ENCODE measurements around the gene COLEC11. TPM values are rescaled to one million over a fixed set of nuclear protein-coding genes. Genes with fewer than 3 reads are reported as not detected.

The COLEC11 gene
- polyA plus RNA-seq, 2 of the 4 experiments (the other 2 are of a cell fraction), result 0.30 to 0.97 TPM

DNA sequence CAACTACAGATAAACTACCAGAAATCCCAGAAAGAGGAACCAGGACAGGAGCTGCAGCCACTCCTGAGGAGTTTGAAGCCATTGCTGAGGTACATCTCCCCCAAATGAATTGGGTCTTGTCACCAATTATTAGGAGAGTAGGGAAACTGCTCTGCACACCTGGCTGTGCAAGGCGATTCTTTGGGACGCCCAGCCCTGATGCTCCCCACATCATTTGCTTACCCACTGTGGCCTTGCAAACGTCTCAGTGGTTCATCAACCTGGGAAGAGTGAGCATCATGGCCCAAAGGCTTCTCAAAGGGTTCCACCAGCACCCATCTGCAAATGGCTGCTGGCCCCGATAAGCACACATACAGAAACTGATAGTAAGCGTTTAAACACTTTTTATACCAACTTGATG is 86.7 kb downstream of the COLEC11 start:
- TF ChIP-seq HOXB5 (CRISPR knock-in tag; IDR thresholded peaks at IDR 0.05), result no peak
- no peak for TF ChIP-seq CBX8 (IDR thresholded peaks at IDR 0.05)
- TF ChIP-seq, protein P1, sequence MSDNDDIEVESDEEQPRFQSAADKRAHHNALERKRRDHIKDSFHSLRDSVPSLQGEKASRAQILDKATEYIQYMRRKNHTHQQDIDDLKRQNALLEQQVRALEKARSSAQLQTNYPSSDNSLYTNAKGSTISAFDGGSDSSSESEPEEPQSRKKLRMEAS (IDR thresholded peaks at IDR 0.05), result no peak
- TF ChIP-seq SREBF2 (IDR thresholded peaks at IDR 0.05), result no peak
- TF ChIP-seq NR3C1 (IDR thresholded peaks at IDR 0.05), result no peak
- TF ChIP-seq EHF (CRISPR knock-in tag; IDR thresholded peaks at IDR 0.05), result no peak
- TF ChIP-seq ZSCAN20 (CRISPR knock-in tag; IDR thresholded peaks at IDR 0.05), result no peak
- TF ChIP-seq RFX5 (IDR thresholded peaks at IDR 0.05), result no peak
- TF ChIP-seq RARB (CRISPR knock-in tag; IDR thresholded peaks at IDR 0.05), result no peak
- no peak for TF ChIP-seq MAZ (IDR thresholded peaks at IDR 0.05; ENCODE audit: borderline replicate concordance, low read depth, low read length)
- no peak for TF ChIP-seq NFE2L2 (conservative IDR thresholded peaks at IDR 0.05; ENCODE audit: low read length)

DNA sequence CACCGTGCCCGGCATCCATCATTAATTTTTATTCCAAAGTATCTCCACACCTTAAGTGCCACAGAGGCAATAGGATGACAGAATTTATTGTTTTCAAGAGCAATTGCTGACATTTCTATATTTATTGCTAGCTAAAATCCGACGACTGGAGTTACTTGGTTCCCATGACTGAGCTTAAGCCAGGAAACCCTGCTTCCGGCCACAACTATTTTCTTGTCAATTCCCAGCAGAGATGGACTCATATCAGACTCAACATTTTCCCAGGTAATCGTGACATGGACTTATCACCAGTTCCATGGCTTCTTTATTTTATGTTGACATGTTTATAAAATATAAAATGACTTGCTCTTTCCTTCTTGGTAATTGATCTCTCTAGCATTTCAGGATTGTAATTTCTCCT is 87.9 kb downstream of the COLEC11 start:
- TF ChIP-seq POLR2AphosphoS2 (conservative IDR thresholded peaks at IDR 0.05; ENCODE audit: low read length) (no peak), TP53 (CRISPR knock-in tag; IDR thresholded peaks at IDR 0.05) (no peak), MYC (IDR thresholded peaks at IDR 0.05; ENCODE audit: borderline replicate concordance, low read length) (no peak), TFCP2L1 (CRISPR knock-in tag; IDR thresholded peaks at IDR 0.05) (no peak)
- TF ChIP-seq, protein P2, sequence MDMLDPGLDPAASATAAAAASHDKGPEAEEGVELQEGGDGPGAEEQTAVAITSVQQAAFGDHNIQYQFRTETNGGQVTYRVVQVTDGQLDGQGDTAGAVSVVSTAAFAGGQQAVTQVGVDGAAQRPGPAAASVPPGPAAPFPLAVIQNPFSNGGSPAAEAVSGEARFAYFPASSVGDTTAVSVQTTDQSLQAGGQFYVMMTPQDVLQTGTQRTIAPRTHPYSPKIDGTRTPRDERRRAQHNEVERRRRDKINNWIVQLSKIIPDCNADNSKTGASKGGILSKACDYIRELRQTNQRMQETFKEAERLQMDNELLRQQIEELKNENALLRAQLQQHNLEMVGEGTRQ (IDR thresholded peaks at IDR 0.05), result no peak
- no peak overlapping the region for H3K4me2 ChIP-seq
- H3K4me3 ChIP-seq, result no peak overlapping the region
- no peak for DNase-seq (ENCODE audit: low read depth in 1 of 2, low spot score in 1 of 2)
- POLR2A ChIA-PET, result no interaction called here
- CTCF ChIA-PET, result interaction anchor here (1.5 kb wide), 1 partner anchor 10 kb away, joined by 6 read pairs; no protein-coding TSS in a partner anchor
- 57% methylated on average over 6 of the region's 6 CpGs for WGBS (ENCODE audit: missing lambda C conversion rate)
- no peak overlapping the region for H3K27ac ChIP-seq
- H3K4me1 ChIP-seq, result no peaks in the 10 kb centered on the region
- H3K9me3 ChIP-seq, result no peaks in the 10 kb centered on the region
- ATAC-seq, result no peak
- no peak for FAIRE-seq

More for the DNA sequence above, 86.7 kb downstream of the COLEC11 start:
- H3K9me3 ChIP-seq, result no peaks in the 10 kb centered on the region
- DNase-seq (ENCODE audit: low read depth in 1 of 2, low spot score in 1 of 2) (no peak), ATAC-seq (no peak), FAIRE-seq (no peak)
- H3K4me3 ChIP-seq, result no peak overlapping the region
- H3K27ac ChIP-seq, result no peak overlapping the region
- ChIA-PET CTCF (no interaction called here), POLR2A (no interaction called here)
- 31% methylated on average over 5 of the region's 5 CpGs for WGBS (ENCODE audit: missing lambda C conversion rate)
- no peaks in the 10 kb centered on the region for H3K4me1 ChIP-seq
- no peak overlapping the region for H3K4me2 ChIP-seq

DNA sequence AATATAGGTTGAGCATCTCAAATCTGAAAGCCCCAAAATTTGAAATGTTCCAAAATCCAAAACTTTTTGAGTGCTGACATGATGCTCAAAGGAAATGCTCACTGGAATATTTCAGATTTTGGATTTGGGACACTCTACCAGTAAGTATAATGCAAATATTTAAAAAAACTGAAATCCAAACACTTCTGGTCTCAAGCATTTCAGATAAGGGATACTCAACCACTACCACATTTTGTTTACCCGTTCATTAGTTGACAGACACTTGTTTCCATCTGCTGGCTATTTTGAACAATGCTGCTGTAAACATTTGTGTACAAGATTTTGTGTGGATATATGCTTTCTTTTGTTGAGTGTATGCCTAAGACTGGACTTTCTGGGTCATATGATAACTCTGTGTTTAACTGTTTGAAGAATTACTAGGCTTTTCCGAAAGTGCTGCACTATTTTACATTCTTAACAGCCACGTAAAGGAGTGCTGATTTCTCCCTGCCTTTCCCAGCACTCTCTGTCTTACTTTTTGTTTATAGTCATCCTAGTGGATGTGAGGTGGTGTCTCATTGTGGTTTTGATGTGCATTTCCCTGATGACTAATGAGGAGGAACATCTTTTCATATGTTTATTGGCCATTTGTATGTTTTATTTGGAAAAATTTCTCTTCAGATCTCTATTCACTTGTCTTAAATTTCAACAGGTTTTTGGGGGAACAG is 89.0 kb downstream of the COLEC11 start:
- H3K27ac ChIP-seq, result no peak overlapping the region
- no peak overlapping the region for H3K4me2 ChIP-seq
- no peak for TF ChIP-seq HOXB5 (CRISPR knock-in tag; IDR thresholded peaks at IDR 0.05)
- TF ChIP-seq FOSB (CRISPR knock-in tag; IDR thresholded peaks at IDR 0.05), result no peak
- TF ChIP-seq ESRRA (IDR thresholded peaks at IDR 0.05; ENCODE audit: borderline replicate concordance, low read length), result no peak
- TF ChIP-seq, protein P3, sequence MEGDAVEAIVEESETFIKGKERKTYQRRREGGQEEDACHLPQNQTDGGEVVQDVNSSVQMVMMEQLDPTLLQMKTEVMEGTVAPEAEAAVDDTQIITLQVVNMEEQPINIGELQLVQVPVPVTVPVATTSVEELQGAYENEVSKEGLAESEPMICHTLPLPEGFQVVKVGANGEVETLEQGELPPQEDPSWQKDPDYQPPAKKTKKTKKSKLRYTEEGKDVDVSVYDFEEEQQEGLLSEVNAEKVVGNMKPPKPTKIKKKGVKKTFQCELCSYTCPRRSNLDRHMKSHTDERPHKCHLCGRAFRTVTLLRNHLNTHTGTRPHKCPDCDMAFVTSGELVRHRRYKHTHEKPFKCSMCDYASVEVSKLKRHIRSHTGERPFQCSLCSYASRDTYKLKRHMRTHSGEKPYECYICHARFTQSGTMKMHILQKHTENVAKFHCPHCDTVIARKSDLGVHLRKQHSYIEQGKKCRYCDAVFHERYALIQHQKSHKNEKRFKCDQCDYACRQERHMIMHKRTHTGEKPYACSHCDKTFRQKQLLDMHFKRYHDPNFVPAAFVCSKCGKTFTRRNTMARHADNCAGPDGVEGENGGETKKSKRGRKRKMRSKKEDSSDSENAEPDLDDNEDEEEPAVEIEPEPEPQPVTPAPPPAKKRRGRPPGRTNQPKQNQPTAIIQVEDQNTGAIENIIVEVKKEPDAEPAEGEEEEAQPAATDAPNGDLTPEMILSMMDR (IDR thresholded peaks at IDR 0.05), result no peak

More for the DNA sequence above, 89.0 kb downstream of the COLEC11 start:
- CTCF ChIA-PET, result interaction anchor here (1.5 kb wide), 1 partner anchor 9 kb away, joined by 6 read pairs; no protein-coding TSS in a partner anchor
- H3K9me3 ChIP-seq, result no peaks in the 10 kb centered on the region
- no peaks in the 10 kb centered on the region for H3K4me1 ChIP-seq
- 13% methylated on average over 3 of the region's 3 CpGs for WGBS (ENCODE audit: missing lambda C conversion rate)
- DNase-seq (ENCODE audit: low read depth in 1 of 2, low spot score in 1 of 2), result no peak
- H3K4me3 ChIP-seq, result no peak overlapping the region
- ATAC-seq, result no peak
- POLR2A ChIA-PET, result no interaction called here
- FAIRE-seq, result no peak
